ENCODE results near the gene SREBF2. TPM values are rescaled to one million over a fixed set of nuclear protein-coding genes. Genes with fewer than 3 reads are reported as not detected.

The SREBF2 gene
- total RNA-seq, 4 donors from 2014 or later: 10.2 to 61.0 (median 29.0) TPM

GRCh38 chr22:41908411-41909309 lies 75.8 kb downstream of the SREBF2 start:
- peaks cover 12 to 31% of the 10 kb centered on the region in 2 donors for H3K27me3 ChIP-seq
- no peak overlapping the region for H3K27ac ChIP-seq
- no peaks in the 10 kb centered on the region for H3K9me3 ChIP-seq
- peaks cover 0 to 20% of the 10 kb centered on the region in 2 donors for H3K4me1 ChIP-seq
- no peak overlapping the region for H3K4me3 ChIP-seq
- no peak for DNase-seq
- TF ChIP-seq POLR2A (IDR thresholded peaks at IDR 0.05): no peak
- TF ChIP-seq CTCF (IDR thresholded peaks at IDR 0.05): no peak
- H3K36me3 ChIP-seq: no peaks in the 10 kb centered on the region
- intact Hi-C loops (cut with DNase I; ENCODE audit: low total_unique reads): no loop called here

GRCh38 chr22:41909310-41910049 lies 76.6 kb downstream of the SREBF2 start:
- H3K9me3 ChIP-seq: no peaks in the 10 kb centered on the region
- H3K27ac ChIP-seq: no peak overlapping the region
- H3K36me3 ChIP-seq: no peaks in the 10 kb centered on the region
- peaks cover 12 to 34% of the 10 kb centered on the region in 2 donors for H3K27me3 ChIP-seq
- intact Hi-C loops (cut with DNase I; ENCODE audit: low total_unique reads): no loop called here
- TF ChIP-seq POLR2A (IDR thresholded peaks at IDR 0.05) (no peak), CTCF (IDR thresholded peaks at IDR 0.05) (no peak)
- DNase-seq: no peak
- peaks cover 0 to 20% of the 10 kb centered on the region in 2 donors for H3K4me1 ChIP-seq
- peak overlapping the region in 1 of 2 donors; percentile 21 for H3K4me3 ChIP-seq

- no peaks in the 10 kb centered on the region for H3K9me3 ChIP-seq
- peaks cover 0 to 29% of the 10 kb centered on the region in 2 donors for H3K4me1 ChIP-seq
- no peak for TF ChIP-seq POLR2A (IDR thresholded peaks at IDR 0.05)
- no peak for TF ChIP-seq CTCF (IDR thresholded peaks at IDR 0.05)
- DNase-seq: no peak
- H3K27me3 ChIP-seq: peaks cover 12 to 37% of the 10 kb centered on the region in 2 donors
- no peak overlapping the region for H3K27ac ChIP-seq
- no peaks in the 10 kb centered on the region for H3K36me3 ChIP-seq
- intact Hi-C loops (cut with DNase I; ENCODE audit: low total_unique reads): no loop called here
- H3K4me3 ChIP-seq: peak overlapping the region in 1 of 2 donors; percentile 21
Observed at GRCh38 chr22:41910050-41911000, 77.4 kb downstream of the SREBF2 start.

GRCh38 chr22:41911001-41911611 lies 78.2 kb downstream of the SREBF2 start:
- Histone ChIP-seq H3K36me3 (no peaks in the 10 kb centered on the region), H3K27me3 (peaks cover 12 to 45% of the 10 kb centered on the region in 2 donors), H3K4me1 (peaks cover 0 to 31% of the 10 kb centered on the region in 2 donors), H3K4me3 (no peak overlapping the region), H3K9me3 (no peaks in the 10 kb centered on the region), H3K27ac (no peak overlapping the region)
- TF ChIP-seq CTCF (IDR thresholded peaks at IDR 0.05) (no peak), POLR2A (IDR thresholded peaks at IDR 0.05) (no peak)
- DNase-seq: no peak
- intact Hi-C loops (cut with DNase I; ENCODE audit: low total_unique reads): no loop called here

Data from uterus (tissue), 4 donors.